ENCODE data around the gene ODR4.

- TF ChIP-seq CTCF (IDR thresholded peaks at IDR 0.05) = no peak
- TF ChIP-seq POLR2A (IDR thresholded peaks at IDR 0.05) = no peak
- TF ChIP-seq POLR2AphosphoS5 (IDR thresholded peaks at IDR 0.05) = no peak
These were observed 62.9 kb downstream of the ODR4 start for GRCh38 chr1:186438567-186438966.
